Right kidney (tissue), 9 donors: ENCODE measurements around the gene VSIR.

ENCODE experiments used
- DNase-seq: peaks from one replicate; pipeline ENCODE4 v3.0.0-alpha.2; 2016
- long read RNA-seq, 8 donors: transcript quantifications; one replicate each; lab custom pipeline, GENCODE V29; 2026

VSIR gene
- long read RNA-seq, donor 1, full-length matches to known transcripts: 2 of 2 reads
- long read RNA-seq, donor 1, partial matches to known transcripts: 0 of 2 reads
- long read RNA-seq, donor 1, other reads (novel, unspliced or antisense): 0 of 2 reads
- long read RNA-seq, donor 2, full-length matches to known transcripts: 1 of 1 reads
- long read RNA-seq, donor 2, partial matches to known transcripts: 0 of 1 reads
- long read RNA-seq, donor 2, other reads (novel, unspliced or antisense): 0 of 1 reads
- long read RNA-seq, donor 3, full-length matches to known transcripts: 1 of 1 reads
- long read RNA-seq, donor 3, partial matches to known transcripts: 0 of 1 reads
- long read RNA-seq, donor 3, other reads (novel, unspliced or antisense): 0 of 1 reads
- long read RNA-seq, donor 4, full-length matches to known transcripts: 2 of 2 reads
- long read RNA-seq, donor 4, partial matches to known transcripts: 0 of 2 reads
- long read RNA-seq, donor 4, other reads (novel, unspliced or antisense): 0 of 2 reads
- long read RNA-seq, donor 5, full-length matches to known transcripts: 2 of 2 reads
- long read RNA-seq, donor 5, partial matches to known transcripts: 0 of 2 reads
- long read RNA-seq, donor 5, other reads (novel, unspliced or antisense): 0 of 2 reads
- long read RNA-seq, donor 6, full-length matches to known transcripts: 1 of 1 reads
- long read RNA-seq, donor 6, partial matches to known transcripts: 0 of 1 reads
- long read RNA-seq, donor 6, other reads (novel, unspliced or antisense): 0 of 1 reads
- long read RNA-seq, donor 7, full-length matches to known transcripts: 4 of 4 reads
- long read RNA-seq, donor 7, partial matches to known transcripts: 0 of 4 reads
- long read RNA-seq, donor 7, other reads (novel, unspliced or antisense): 0 of 4 reads
- long read RNA-seq, donor 8, full-length matches to known transcripts: 2 of 2 reads
- long read RNA-seq, donor 8, partial matches to known transcripts: 0 of 2 reads
- long read RNA-seq, donor 8, other reads (novel, unspliced or antisense): 0 of 2 reads

GRCh38 chr10:71773221-71773971 lies at the start of gene VSIR:
Gene VSIR (minus strand): TSS chr10:71773520. CDS start chr10:71773439, 81 bp downstream.
- peak; percentile 86 for DNase-seq

GRCh38 chr10:71821909-71822763 lies 48.8 kb upstream of the VSIR start:
- no peak for DNase-seq

GRCh38 chr10:71820966-71821365 lies 47.6 kb upstream of the VSIR start:
- no peak for DNase-seq

DNA sequence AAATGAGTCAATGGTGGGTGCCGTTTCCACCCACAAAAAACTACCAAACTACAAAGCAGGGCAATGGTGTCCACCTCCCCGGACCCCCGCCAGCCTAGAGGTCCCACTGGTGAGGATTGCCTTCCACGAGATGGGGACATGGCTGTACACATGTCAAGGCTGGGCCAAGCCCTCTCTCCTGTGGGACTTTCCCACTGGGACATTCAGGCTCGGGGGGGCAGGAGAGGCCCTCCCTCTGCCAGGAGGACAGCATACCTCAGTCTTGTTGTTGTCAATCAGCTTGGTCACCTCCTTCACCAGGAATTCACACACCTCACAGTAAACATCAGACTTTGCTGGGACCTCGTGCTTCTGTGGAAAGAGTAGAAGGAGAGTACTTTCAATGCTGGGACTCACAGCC lies 46.7 kb upstream of the VSIR start:
- DNase-seq: no peak

DNA sequence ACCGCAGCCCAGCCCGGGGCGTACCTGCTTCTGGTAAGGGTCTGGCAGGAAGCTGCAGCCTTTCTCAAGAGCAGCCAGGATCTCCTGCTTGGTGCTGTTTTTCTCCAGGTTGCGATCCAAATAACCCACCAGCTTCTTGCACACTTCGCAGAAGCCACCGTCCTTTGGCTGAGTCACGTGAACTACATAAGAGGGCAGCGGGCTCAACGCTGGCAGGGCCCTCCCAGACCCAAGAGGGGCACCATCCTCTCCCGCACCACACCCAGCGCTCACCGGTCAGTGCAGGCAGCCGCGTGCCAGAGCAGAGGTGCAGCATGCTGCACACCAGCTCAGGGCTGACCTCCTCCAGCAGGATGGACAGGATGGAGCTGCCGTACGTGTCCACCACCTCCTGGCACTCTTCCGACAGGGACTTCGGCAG lies 46.1 kb upstream of the VSIR start:
- no peak for DNase-seq

GRCh38 chr10:71818674-71819260 lies 45.4 kb upstream of the VSIR start:
- no peak for DNase-seq

DNA sequence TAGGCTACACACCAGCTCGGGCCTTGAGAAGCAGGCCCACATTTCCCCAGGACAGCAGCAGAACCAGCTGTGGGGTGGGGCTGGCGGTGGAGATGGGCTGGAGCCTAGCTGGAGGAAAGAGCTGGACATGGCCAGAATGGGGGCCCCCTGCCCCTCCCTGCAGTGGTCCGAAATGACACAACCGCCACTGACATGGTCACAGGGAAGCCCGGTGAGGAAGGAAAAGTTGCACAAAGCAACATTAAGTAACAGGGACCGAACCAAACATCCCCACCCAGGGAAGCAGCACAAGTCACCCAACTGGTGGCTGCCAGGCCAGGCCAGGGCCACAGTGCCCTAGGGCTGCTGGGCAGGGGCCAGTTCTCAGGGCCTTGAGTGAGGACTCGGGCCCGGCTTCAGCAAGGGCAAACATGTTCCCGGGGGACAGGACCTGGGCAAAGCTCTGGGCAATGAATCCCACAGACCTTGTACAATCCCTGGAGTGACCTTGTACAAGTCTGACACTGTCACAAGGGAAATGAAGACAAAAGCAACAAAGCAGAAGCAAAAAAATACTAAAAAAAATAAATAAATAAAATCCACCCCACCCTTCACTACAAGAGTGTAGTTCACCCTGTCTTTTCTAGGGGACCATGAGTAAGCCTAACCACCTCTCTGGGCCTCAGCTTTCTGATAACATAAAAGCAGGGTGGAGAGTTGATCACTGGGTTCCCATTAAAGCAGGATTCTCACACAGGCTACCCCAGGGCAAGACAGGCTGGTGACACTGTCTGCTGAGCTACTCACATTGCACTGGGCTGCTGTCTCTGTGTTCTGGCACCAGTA lies 44.7 kb upstream of the VSIR start:
- DNase-seq: no peak

GRCh38 chr10:71816936-71817618 lies 43.8 kb upstream of the VSIR start:
- no peak for DNase-seq

DNA sequence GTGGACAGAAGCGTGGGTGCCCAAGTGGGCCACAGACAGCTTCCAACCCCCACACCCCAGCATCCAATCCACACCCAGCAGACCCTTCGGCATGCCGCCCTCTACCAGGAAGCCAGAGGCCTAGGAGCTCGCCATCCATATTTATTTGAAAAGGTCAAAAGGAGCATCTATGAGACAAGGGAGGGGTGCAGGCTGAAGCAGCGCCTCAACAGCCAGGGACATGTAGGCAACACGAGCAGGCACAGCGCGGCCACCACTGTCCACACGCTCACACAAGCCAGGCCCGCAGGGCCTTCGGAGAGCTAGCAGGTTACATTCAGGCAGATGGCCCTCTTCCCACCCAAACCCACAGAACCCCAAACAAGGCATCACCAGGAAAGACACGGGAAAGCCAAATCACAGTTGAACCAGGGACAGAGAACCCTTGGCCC lies 43.1 kb upstream of the VSIR start:
- no peak for DNase-seq

GRCh38 chr10:71815515-71816130 lies 42.3 kb upstream of the VSIR start:
- no peak for DNase-seq

GRCh38 chr10:71814922-71815411 lies 41.6 kb upstream of the VSIR start:
- DNase-seq: no peak

DNA sequence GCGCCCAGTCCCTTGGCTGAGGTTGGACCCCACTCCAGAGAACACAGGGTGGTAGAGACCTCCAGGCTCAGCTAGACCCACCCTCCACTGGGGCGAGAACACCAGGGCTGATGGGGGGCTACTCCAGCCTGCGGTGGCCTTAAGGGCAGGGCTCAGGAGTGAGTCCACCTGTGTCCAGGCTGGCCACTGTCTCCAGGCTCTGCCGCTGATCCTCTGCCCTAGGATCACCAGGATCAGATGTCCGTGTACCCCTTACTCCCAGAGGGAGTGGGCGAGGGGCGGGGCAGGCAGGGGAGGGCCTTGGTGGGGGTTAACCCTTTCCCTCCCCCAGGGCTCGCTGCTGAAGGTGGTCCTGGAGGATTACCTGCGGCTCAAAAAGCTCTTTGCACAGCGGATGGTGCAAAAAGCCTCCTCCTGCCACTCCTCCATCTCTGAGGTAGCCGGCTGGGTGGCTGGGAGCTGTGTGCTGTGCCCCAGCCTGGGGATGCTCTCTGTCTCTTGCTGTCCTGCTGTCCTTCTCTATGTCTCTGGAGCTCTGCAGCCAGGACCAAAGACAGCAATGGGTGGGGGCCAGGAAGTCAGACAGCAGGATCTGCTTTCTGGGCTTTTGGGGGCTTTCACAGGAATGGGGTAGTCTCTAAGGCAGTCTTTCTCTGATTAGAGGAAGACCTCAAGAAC lies 39.7 kb upstream of the VSIR start:
- no peak for DNase-seq

DNA sequence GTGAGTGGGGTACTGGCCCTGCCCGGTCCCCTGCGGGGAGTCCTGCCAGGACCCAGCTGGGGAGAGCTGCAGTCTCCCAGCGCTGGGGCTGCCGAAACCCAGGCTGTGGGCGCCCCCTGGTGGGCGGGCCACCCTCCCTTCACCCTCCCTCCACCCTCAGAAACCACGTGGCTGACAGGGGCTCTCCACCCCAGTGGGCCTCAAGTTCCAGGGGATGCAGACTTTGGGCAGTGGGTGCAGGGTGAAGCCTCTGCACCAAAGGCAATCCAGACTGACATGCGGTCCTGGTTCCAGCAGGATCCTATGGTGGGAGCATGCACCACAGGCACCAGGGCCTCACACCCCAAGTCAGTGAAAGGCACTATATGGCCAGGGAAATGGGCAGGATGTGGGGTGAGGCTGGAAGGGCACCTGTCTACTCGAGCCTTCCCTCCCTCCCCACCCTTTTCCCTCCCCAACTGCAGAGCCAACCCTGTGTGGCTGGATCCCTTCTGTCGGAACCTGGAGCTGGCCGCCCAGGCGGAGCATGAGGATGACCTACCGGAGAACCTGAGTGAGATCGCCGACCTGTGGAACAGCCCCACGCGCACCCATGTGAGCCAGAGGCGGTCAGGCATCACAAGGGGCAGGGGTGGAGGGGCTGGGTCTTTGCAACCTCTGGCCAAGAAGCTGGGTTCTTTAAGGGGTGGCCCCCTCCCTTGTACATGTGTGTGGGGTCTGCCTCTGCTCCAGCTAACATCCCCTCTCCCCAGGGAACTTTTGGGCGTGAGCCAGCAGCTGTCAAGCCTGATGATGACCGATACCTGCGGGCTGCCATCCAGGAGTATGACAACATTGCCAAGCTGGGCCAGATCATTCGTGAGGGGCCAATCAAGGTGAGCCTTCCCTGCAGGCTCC lies 38.9 kb upstream of the VSIR start:
- peak; percentile 55 for DNase-seq

- no peak for DNase-seq
Observed at GRCh38 chr10:71811351-71811750, 38.0 kb upstream of the VSIR start.

GRCh38 chr10:71810048-71810750 lies 36.9 kb upstream of the VSIR start:
- DNase-seq: no peak

- DNase-seq: no peak
Observed at GRCh38 chr10:71809628-71810027, 36.3 kb upstream of the VSIR start.
